ENCODE results near the gene LELP1.
A peak's percentile ranks its signal among the peaks of the same experiment; 100 is the strongest.

LELP1 gene

DNA sequence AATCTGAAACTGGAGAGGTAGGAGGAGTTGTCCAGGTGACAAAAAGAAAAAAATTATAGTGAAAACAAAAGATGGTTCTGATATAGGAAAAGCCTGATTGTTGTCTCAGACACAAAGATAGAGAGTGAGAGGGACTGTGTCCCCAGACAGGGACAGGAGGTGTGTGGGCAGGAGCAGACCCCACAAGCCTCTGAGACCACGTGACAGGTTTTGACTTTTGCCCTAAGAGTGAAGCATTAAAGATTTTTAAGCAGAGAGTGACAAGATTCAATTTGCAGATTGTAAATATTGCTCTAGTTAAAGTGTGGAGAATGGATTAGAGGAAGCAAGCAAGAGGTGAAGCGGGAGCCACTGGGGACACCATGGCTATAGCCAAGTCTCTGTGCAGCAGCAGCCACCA, 24.6 kb downstream of the LELP1 start:
- no peak for DNase-seq
- intact Hi-C loops (cut with DNase I): loop anchor here (10.0 kb wide), 1 partner anchor 233 kb away; no protein-coding TSS in a partner anchor

DNA sequence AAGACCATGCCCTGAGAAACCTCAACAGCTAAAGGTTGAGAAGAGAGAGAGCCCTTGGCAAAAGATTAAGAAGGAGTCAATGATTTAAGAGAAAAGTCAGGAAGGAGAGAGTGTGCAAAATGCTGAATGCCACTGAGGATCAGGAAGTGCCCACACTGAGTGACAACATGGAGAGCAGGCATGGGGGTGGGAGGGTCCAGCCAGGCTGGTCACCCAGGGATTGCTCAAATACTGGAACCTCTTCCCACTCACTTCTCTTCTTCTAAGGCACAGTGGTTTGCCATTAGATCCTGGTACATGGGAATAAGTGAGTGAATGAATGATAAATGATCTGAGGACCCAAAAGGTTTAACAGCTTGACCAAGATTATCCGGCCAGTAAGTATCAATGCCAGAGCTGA, 25.3 kb downstream of the LELP1 start:
- intact Hi-C loops (cut with DNase I): loop anchor here (10.0 kb wide), 1 partner anchor 234 kb away; no protein-coding TSS in a partner anchor
- no peak for DNase-seq

- DNase-seq: peak in 2 of 10 donors; percentile 24 to 42
- intact Hi-C loops (cut with DNase I): loop anchor here (10.0 kb wide), 1 partner anchor 234 kb away; no protein-coding TSS in a partner anchor
Observed at GRCh38 chr1:153229076-153229829, 26.0 kb downstream of the LELP1 start.

GRCh38 chr1:153231363-153231762, 28.1 kb downstream of the LELP1 start:
- DNase-seq: no peak
- intact Hi-C loops (cut with DNase I): no loop called here

DNA sequence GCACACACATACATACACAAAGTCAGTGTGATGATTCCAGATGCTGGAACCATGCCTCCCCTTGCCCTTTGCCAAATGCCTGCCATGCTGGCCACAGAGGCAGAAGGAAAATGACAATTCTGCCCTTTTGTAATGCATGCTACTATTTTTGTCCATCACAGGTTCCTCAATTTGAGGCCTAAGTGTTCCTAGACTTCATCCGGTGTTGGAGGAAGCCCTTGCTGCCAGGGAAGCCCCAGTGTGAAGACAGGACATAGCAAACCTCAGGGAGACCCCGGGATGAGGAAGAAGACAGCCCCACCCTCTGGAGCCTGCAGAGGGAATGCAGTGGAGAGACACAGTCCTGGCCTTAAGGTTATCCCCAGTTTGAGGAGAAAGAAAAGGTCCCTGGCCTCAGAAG, 28.6 kb downstream of the LELP1 start:
- intact Hi-C loops (cut with DNase I): no loop called here
- DNase-seq: no peak

DNA sequence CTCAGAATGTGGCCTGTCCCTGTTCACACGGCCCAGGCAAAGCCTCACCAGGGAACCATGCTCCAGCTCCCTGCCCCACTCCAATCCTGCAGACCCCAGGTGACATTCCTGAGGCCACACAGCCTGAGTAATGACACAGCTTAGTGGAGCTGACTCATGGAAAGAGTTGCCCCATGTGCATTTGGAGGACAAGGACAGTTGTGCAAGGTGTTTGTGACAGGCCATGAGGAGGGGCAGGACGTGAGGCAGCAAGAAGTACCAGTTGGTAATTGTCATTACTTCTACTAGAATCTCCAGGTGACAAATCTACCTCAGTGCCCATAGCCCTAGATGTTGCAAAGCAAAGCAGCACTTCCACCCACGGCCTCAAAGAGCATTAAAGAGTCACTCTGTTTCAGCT, 29.3 kb downstream of the LELP1 start:
- no peak for DNase-seq
- intact Hi-C loops (cut with DNase I): no loop called here

GRCh38 chr1:153233448-153233847, 30.2 kb downstream of the LELP1 start:
- intact Hi-C loops (cut with DNase I): no loop called here
- no peak for DNase-seq

GRCh38 chr1:153238527-153238926, 35.3 kb downstream of the LELP1 start:
- intact Hi-C loops (cut with DNase I): no loop called here
- no peak for DNase-seq

DNA sequence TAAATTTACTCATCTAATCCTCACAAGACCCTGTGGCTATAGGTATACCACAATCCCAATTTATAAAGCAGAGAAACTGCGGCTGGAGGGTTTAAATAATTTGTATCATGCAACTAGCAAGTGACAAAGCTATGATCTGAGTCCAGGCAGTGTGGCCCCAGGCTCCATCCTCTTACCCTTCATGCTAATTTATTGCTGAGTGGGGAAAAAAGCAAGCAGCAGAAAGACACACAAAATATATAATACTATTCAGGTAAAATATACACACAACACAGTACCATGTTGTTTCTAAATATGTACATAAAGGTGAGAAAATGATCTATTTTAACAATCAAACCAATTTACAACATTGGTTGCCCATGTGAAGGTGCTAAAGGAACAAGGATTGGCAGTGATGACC, 38.9 kb downstream of the LELP1 start:
- intact Hi-C loops (cut with DNase I): no loop called here
- no peak for DNase-seq

GRCh38 chr1:153245466-153245865, 42.2 kb downstream of the LELP1 start:
- no peak for DNase-seq
- intact Hi-C loops (cut with DNase I): no loop called here

DNA sequence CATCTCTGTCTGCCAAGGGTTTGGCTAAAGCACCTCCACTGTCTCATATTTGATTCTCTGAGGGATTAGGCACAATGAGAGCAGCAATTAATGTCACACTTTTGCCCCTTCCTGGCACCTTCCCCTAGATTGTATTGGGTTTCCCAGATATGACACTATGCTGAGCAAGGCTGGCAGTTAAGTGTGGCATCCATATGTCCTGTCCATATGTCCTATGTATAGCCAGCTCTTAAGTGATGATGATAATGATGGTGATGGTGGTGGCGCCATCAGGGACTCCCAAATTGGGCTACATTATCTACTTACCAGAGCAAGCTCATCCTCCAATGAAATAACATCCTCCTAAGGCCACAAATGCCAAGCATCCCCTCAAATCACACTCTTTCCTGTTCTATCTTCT, 42.8 kb downstream of the LELP1 start:
- no peak for DNase-seq
- intact Hi-C loops (cut with DNase I): no loop called here

DNA sequence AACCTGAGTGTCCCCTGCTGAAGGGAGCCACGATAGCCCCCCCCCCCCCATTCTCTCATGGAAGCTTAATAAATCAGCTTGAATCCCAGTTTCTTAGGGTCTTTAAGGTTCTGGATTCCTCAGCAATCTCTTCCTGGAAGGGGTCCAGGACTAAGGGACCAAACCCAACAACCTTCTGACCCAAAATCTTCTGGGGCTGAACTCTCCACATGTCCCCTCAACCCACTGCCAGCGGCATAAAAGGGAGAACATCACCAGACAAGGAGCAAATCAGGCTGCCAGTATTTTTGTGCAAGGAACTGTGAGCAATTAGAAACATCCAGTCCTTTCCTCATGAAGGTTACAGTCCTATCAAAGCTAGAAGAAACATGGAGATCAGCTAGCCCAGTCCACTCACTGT, 43.6 kb downstream of the LELP1 start:
- intact Hi-C loops (cut with DNase I): no loop called here
- DNase-seq: no peak

GRCh38 chr1:153248176-153248879, 45.1 kb downstream of the LELP1 start:
- intact Hi-C loops (cut with DNase I): no loop called here
- no peak for DNase-seq

DNA sequence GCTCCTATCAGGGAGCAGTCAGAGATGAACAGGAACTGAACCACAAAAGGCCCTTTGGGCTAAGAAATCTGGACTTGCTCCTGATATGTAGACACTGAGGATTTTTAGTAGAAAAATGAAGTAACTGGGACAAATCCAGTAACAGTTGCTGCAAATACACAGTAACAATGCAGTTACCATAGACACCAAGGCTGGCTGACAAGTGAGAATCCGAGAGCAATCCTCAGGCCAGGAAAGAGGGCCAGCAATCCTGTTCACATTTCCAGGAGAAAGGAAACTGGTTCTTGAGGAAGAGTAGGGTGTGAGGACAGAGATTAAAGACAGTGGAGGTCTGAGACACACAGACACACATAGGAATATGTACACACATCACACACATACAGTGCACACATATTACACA, 46.9 kb downstream of the LELP1 start:
- peak in 1 of 10 donors; percentile 83 for DNase-seq

GRCh38 chr1:153251087-153251486, 47.9 kb downstream of the LELP1 start:
- intact Hi-C loops (cut with DNase I): no loop called here
- DNase-seq: no peak

More for the DNA sequence above, 46.9 kb downstream of the LELP1 start:
- intact Hi-C loops (cut with DNase I): no loop called here

DNA sequence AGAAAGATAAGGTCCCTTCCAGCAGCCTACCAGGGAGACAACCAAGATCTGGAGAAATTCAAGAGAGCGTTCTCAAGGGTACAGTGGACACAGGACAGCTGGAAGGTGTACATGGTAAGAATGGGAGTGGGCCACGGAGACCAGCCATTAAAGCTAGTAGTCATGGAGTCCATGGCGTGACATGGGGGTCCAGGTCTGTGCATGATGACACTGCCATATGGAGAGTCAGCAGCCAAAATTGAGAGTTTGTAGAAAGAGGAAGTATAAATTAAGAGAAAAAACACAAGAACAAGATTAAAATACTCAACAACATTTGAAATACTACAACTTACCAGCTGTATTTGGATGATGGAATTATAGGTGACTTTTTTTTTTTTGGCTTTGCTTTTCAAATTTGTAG, 48.3 kb downstream of the LELP1 start:
- DNase-seq: no peak
- intact Hi-C loops (cut with DNase I): no loop called here

DNA sequence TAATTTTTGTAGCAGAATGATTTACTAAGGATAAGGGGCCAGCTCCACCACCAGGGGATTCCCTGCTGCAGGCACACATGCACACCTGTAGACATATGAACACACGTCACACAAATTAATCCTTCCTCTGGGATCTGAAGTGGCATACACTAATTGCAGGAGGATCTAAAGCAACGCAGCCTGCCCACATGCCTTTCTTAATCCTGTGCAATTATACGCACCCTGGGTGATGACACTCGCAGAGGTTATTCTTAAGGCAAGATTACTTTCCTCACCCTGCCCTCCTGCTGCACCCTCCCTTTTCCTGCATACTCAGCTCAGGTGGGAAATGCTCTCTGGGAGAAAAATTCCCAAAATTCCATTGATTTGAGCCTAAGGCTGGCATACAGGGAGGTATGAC, 48.8 kb downstream of the LELP1 start:
- intact Hi-C loops (cut with DNase I): no loop called here
- DNase-seq: no peak

DNA sequence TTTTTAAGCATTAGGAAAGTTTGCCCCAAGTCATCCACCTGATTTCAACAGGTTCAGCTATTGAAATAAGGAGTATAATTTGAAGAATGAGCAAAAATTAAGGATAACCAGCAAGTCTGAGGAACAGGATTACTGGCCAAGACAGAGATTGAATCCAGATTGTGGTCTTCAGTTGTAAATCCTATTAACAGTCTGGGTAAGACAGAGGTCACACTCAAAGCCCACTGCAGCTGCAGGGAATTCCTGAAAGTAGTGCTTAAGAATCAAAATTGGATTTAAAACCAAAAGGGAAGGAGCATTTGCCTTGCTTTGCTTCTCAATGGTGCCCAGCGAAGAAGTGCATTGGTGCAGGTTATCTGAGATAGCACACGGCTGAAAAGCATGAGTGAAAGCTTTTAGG, 49.8 kb downstream of the LELP1 start:
- intact Hi-C loops (cut with DNase I): no loop called here
- no peak for DNase-seq

- DNase-seq: no peak
- intact Hi-C loops (cut with DNase I): no loop called here
Observed at GRCh38 chr1:153253693-153254092, 50.5 kb downstream of the LELP1 start.
